Superior temporal gyrus (tissue), 1 donor: ENCODE measurements around the gene STON2.
"Not testable (repeated sequence)": the region's sequence is repeated elsewhere in the genome, so short reads cannot be mapped to it uniquely, and the experiment has no call there.

Source experiments
- DNase-seq: peaks from one replicate; pipeline ENCODE4 v3.0.0-alpha.2; 2016; ENCODE audit errors: extremely low spot score

Gene STON2, protein sequence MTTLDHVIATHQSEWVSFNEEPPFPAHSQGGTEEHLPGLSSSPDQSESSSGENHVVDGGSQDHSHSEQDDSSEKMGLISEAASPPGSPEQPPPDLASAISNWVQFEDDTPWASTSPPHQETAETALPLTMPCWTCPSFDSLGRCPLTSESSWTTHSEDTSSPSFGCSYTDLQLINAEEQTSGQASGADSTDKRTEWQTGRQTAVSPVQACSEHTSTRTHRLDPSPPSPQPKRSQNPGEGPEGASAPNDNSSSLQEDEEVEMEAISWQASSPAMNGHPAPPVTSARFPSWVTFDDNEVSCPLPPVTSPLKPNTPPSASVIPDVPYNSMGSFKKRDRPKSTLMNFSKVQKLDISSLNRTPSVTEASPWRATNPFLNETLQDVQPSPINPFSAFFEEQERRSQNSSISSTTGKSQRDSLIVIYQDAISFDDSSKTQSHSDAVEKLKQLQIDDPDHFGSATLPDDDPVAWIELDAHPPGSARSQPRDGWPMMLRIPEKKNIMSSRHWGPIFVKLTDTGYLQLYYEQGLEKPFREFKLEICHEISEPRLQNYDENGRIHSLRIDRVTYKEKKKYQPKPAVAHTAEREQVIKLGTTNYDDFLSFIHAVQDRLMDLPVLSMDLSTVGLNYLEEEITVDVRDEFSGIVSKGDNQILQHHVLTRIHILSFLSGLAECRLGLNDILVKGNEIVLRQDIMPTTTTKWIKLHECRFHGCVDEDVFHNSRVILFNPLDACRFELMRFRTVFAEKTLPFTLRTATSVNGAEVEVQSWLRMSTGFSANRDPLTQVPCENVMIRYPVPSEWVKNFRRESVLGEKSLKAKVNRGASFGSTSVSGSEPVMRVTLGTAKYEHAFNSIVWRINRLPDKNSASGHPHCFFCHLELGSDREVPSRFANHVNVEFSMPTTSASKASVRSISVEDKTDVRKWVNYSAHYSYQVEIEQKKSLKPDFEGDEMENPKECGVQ

DNA sequence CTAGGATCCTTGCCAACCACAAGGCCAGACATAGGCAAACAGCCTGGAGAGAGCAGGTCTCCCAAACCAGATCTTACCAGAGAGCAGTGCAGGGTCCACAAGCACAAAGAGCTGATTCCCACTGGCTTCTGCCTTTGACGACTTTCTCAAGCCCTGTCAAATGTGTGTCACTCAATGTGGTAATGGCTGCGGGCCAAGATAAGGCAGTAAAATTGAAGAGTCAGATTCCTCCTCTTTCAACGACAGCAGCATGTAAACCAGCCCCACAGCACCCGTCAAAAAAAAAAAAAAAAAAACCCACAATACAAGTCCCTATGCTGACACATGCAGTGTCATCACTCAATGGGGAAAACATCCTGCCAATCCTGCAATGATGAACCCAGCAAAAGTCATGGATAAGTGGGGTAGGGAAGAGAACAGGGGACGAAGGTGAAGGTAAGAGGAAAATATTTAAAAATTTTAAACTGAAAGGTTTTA is at the start of gene STON2:
Gene STON2 (minus strand): TSS at position 123 of the 477 bp plus-strand sequence. CDS start 1,942 bp downstream, outside the sequence.
- DNase-seq, result no peak

DNA sequence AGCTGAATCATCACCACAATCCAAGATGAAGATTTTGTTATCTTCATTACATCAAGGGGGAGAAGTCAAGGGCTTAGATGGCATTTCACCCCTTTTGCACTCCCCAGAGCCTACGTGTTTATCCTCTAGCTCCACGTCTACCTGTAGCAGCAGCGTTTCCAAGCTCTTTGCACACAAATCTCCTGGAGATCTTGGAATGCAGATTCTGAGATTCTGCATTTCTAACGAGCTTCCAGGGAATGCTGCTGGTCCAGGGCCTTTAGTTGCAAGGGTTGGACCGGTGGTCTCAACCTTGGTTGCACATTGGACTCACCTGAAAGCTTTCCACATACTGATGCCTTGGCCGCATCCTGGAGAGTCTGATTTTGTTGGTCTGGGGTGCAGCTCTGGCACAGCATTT is 49.5 kb upstream of the STON2 start:
- no peak for DNase-seq

DNA sequence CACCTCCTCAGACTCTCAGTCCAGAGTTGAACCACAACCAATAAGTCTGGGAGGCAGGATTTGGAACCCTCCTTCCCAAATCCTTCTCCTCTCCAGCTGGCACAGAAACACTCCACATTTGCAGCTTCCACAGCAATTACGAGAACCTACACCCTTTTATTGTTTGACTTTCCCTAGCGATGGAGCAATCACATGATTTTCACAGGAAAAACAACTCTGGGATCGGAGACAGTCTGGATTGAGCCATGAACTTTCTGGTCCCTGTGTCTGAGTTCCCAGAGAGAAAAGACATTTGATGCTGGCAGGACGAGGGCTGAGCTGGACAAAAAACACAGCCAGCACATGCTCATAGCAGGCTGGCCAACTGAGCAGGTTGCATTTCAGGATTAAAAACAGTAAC is 49.0 kb upstream of the STON2 start:
- no peak for DNase-seq

DNA sequence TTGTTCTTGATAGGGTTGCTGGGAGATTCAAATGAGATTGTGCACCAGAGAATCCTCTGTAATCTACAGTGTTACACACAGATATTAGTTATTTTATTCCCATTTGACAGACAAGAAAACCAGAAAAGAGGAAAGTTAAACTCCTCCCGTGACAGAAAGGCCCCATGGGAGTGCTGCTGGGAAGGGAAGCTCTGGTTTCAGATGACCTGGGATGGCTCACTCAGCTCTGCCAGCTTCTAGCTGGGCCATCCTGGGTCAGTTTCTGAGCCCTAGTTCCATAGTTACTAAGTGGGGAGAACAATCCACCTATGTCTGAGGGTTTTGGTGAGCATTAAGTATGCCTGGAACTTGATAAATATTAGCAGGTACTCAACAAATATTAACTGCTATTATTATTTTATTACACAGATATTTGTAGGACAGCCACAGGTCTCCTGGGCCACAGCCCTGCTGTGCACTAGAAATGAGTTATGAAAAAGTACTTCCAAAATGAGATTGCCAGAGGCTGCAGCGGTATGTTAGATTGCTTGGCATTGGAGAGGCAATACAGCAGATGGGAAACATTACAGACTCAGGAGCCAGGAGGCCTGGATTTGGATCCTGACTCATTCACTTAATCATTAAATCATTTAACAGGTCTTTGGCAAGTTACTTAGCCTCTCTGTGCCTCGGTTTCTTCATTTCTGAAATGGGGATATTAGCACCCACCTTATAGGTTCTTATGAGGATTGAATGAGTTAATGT is 47.1 kb upstream of the STON2 start:
- no peak for DNase-seq

DNA sequence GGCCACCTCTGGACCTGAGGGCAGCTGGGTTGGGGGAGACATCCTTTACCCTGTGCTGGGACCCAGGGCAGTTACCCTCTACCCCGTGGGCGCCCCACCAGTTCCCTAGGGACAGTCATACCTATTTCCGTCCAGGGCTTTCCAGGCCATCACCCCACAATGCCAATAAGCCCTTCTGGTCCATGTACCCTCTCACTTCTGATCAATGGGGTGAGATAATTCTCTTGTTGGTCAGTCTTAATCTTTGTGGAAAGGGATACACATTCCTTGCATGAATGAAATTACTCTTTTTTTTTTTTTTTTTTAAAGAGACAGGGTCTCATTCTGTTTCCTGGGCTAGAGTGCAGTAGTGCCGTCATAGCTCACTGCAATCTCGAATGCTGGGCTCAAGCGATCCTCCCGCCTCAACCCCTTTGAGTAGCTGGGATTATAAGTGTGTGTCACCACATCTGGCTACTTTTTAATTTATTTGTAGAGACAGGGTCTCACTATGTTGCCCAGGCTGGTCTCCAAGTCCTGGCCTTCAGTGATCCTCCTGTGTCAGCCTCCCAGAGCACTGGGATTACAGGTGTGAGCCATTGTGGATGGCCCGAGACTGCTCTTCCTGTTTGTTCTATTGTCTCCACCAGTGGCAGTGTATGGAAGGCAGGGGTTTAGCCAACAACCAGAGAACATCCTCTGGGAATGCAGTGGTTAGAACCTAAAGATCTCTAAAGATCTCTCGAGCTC is 46.3 kb upstream of the STON2 start:
- no peak for DNase-seq

DNA sequence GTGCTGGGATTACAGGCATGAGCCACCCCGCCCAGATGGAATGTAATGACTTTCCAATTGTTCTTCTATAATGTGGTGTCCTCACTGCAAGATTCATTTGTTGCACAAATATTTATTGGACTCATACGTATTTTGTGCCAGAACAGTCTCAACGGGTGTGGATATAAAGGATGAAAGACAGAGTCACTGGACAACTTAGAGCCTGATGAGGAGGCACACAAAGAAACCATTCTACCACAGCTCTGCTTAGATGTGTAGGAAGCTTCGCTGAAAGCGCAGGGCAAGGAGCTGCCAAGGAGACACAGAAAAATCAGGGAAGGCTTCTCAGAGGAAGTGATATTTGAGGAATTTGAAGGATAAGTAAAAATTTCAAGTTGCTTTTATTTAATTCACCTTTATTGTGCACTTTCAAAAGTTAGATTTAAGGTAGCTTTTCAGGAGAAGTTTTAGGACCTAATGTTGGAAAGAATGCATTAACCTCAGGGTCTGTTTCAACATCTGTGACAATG is 41.6 kb upstream of the STON2 start:
- DNase-seq, result no peak

DNA sequence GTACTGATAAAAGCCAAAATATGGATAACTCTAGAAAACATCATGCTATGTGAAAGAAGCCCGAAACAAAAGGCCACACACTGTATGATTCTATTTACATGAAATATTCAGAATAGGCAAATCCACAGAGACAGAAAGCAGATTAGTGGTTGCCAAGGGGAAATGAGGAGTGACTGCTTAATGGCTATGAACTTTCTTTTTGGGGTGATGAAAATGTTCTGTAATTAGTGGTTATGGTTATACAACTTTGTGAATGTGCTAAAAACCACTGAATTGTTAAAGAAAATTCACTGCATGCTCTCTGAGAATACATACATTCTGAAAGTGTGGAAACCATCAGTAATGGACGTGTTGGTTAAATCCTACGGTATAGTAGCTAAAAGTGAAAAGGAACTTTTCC is 39.9 kb upstream of the STON2 start:
- no peak for DNase-seq

DNA sequence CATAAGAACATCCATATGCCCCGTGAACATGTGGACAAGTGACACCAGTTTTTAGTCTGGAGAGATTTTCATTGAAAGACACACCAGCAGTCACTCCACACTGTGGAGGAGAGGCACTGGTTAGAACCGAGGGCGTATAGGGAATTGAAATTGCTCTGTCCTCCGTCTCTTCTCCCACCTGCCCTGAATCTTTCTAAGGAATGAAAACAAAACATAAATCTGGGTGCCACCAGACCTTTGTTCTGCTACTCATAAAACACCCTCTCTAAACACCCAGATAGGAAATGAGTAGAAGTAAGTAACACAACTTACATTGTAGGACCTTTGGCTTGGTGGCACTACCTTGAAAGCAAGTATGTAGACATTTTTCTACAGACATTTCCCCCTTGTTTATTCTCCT is 37.1 kb upstream of the STON2 start:
- no peak for DNase-seq

DNA sequence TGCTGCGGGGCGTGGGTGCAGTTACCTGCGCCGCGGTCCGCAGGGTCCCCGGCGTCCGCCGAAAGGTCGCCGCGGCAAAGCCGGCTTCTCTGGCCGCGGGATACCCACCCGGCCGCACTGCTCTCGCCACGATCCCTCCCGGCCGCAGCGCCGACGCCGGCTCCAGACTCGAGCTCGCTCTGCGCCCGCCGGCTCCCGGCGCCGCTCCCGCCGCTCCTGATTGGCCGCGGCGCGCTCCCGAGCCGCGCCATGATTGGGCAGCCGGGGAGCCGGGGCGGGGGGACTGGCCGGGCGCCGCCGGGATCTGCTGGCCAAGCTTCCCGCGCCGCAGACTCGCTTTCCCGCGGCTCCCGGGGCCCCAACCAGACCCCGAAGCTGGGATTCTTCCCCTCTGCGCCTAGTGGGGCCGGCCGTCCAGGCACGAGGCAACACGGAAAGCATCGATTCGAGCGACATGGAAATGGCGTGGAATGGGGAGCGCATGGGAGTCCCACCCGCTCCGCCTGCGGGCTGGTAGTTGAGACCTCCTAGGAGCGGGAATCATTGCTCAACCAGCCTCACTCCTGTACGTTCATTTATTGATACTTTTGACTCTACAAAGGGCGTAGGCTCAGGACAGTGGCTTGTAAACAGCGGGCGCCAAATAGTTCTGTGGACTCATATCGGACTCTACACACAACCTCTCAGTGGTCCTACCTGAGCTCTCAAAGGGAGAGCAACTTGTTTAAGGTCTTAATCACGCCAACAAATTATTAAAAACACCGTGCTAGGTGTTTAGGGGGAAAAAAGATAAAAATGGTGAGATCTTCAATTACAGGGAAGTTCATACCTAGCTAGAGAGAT is 36.4 kb upstream of the STON2 start:
- peak; percentile 72 for DNase-seq

DNA sequence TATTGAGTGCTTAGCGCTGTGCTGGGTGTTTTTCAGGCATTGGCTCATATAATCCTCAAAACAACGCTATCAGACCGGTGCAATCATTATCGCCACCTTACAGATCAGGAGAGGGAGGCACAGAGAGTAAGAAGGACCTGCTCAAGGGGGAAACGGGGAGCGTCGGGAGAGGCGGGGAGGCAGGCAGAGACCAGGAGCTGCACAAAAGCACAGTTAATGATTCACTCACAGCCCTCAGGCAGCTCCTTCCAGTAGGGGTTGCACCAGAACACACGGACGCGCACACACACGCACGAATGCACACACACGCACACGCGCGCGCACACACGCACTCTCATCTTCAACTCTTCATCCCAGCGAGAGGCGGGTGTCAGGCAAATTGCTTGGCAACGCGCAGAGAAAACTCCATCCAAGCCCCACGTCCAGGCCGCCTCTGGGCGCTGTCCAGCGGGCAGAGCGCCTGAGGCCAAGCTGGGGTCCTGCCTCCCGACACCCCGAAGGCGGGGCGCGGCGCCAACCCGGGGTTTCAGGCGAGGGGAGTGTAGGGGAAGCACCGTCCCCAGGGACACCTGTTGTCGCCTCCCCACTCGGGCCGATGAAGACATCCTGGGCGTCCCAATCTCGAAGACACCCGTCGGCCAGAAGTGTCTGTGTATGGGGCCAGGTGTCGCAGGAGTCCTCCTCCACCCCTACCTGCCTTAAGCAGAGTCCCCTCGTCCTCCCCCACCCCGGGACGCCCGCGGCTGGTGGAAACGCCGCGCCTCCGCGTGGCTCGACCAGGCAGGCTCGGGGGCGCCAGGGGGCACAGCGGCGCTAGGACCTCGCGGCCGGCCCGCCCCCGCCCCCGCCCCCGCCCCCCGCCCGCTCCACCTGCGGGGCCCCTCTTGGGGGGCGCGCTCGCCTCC is 35.5 kb upstream of the STON2 start:
- DNase-seq, result no peak

DNA sequence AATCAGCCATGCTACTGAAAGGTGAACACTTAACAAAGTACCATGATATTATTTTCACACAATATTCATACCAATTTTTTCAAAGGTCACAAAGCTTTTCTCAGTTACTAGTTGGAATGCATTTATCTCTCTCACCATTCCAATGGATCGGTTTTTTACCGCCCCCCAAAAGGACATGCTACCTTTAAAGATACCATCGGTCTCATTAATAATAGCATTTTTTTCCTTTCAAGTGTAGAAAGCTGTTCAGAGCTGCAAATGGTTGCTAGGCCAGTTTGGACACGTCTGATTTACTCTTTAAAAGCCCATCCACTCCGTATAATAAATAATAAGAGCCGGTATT is 34.9 kb upstream of the STON2 start:
- no peak for DNase-seq

DNA sequence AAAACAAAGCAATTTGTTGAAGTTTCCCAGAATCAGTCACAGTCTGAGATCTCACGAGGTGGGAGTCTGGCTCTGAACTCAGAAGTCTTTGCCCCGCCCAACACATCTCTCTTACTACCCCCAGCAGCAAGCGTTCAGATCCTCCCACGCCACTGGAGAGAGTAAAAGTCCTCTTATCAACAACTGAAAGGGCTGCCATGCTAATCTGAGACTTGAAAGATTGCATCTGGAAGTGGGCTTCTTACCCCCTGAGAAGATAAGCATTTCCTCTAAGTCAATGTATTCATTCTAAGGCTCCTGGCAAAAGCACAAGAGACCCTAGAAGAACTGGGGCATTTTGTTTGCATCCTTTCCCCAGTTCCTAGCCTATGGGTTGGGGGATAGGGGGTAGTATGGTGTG is 34.1 kb upstream of the STON2 start:
- no peak for DNase-seq

DNA sequence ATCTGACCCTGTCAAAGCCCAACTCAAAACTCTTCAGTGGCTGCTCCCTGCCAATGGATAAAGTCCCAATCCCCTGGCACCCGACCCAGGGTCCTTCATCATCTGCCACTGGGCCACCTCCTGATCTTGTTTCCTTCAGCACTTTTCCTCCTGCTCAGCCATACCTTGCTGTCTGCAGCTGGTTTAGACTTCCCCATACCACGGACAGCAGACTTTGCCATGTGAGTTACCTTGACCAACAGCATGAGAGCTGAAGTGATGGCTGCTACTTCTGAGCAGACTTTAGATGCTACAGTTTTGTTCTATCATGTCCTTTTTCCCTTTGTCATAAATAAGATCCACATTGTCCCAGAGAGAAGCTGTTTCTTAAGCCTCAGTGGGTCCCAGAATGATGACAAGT is 33.3 kb upstream of the STON2 start:
- no peak for DNase-seq

DNA sequence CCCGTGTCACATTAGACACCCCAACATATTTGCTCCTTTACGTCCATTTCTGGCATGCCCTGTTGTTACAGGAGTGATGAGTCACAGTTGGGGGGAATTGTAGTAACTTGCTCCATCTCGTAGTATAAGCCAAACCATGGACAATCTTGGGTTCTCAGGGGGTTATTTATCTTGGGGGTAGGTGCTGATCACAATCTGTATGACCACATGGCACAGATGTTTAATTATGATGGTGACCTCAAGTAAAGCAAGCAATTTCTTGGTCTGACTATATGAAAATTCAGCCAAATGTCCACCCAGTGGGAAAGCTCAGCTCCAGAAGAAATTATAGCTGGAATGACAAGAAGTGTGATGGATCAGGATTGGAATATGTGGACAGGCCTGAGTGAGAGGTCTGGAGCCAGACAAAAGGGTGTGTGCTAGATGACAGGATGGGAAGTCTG is 32.1 kb upstream of the STON2 start:
- no peak for DNase-seq

DNA sequence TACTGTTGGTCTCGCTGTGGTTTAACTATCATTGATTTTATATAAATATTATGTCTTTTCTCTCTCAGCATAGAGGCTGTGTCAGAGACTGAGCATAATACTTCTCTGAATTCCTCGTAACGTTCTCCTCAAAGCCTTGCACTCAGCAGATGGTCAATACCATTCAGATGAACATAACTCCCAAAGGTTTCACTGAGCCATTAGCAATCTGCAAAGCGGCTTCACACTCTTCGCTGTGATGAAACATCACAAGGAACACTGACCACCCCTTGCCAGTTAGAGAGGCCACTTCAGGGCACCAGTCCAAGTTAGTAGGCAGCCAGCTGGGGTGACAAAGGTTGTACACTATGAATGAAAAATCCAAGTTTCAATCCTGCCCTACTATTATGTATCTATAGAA is 30.1 kb upstream of the STON2 start:
- no peak for DNase-seq

DNA sequence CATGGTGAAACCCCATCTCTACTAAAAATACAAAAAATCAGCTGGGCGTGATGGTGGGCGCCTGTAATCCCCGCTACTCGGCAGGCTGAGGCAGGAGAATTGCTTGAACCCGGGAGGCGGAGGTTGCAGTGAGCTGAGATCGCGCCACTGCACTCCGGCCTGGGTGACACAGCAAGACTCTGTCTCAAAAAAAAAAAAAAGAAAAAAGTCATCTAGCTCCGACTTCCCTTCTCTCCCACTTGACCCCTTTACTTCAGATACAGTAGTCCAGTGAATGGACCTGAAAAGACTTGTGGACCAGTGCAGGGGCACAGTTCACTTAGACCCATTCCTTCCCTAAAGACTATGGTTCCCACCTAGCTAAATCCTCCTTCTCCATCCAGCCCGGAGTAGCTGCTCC is 29.6 kb upstream of the STON2 start:
- DNase-seq, result not testable (repeated sequence)

DNA sequence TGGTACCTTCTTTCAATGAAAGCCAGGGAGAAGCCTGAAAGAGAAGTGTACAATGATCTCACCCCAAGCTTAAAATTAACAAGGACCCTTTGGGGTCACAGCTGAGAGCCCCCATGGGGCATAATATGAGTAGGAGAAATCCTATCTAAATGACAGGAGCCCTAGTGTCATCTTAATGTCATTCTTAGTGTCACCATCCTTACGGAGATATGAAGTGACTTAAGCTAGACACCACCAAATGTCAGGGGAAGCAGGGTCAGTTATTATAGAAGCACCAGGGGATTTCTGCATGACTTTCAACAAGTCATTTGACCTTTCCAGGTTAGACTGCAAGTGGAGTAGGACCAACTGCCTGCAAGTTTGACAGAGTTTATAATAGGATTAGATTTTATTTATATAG is 28.9 kb upstream of the STON2 start:
- DNase-seq, result no peak

DNA sequence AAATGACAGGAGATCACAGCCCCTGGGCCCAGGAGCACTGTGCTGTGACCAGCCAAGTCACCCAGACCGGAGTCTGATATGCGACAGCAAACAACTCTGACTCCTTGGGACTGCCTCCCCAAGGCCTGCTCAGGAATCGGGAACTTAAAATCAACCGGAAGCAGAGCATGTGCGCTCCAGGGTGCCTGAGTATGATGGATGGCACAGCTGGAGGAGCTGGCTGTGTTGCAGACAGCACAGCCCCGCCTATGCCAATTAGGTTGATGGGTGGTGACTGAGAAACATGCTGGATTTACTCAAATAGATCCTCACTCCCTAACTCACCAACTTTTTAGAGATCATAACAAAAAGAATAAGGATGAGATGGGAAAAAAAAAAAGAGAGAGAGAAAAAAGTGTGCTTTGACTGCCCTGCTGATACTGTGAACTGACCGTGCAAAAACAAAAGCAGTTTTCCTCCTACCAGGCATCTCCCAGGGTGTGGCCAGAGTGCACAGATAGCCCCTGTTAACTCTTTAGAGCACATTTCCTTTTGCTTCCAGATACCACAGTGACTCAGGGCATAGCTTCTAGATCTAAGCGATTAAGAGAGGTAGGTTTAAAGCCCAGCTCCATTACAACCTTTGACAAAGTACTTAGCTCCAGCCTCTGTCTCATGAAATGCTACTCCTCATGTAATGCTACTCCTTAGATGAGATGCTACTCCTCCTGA is 27.4 kb upstream of the STON2 start:
- DNase-seq, result no peak
